ENCODE results near the gene LITAF. TPM values are rescaled to one million over a fixed set of nuclear protein-coding genes. Genes with fewer than 3 reads are reported as not detected.
"Not testable (repeated sequence)": the region's sequence is repeated elsewhere in the genome, so short reads cannot be mapped to it uniquely, and the experiment has no call there.

LITAF gene
- total RNA-seq, 1 experiment from 2014 or later: 0.63 TPM

DNA sequence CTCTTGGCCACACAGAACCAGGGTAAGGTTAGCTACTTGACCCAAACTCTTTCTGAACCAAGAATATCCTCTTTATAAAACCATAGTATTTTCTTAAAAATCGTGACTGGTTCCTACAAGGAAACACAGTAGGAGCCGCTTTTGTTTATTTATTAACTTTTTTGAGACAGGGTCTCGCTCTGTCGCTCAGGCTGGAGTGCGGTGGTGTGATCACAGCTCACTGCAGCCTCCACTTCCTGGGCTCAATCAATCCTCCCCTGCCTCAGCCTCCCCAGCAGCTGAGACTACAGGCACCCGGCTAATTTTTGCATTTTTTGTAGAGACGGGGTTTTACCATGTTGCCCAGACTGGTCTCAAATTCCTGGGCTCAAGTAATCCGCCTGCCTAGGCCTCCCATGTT, 14.7 kb upstream of the LITAF start:
- DNase-seq (ENCODE audit: low read depth): no peak

DNA sequence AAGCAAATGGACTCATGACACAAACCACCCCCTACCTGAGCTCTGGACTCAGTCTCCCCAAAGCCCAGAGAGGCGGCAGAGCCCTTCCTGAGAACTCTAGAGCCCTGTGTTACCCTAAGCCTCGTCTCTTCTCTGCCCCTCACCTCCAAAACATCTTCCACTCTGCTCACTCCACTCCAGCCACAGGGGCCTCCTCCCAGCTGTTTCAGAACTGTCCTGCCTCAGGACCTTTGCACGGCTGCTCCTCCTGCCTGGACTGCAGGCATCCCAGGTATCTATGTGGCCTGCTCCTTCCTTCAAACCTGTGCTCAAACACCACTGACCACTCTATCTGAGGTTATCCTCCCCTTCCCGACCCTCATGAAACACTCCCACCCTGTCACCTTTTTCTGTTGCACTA, 12.9 kb upstream of the LITAF start:
- DNase-seq (ENCODE audit: low read depth): no peak

DNA sequence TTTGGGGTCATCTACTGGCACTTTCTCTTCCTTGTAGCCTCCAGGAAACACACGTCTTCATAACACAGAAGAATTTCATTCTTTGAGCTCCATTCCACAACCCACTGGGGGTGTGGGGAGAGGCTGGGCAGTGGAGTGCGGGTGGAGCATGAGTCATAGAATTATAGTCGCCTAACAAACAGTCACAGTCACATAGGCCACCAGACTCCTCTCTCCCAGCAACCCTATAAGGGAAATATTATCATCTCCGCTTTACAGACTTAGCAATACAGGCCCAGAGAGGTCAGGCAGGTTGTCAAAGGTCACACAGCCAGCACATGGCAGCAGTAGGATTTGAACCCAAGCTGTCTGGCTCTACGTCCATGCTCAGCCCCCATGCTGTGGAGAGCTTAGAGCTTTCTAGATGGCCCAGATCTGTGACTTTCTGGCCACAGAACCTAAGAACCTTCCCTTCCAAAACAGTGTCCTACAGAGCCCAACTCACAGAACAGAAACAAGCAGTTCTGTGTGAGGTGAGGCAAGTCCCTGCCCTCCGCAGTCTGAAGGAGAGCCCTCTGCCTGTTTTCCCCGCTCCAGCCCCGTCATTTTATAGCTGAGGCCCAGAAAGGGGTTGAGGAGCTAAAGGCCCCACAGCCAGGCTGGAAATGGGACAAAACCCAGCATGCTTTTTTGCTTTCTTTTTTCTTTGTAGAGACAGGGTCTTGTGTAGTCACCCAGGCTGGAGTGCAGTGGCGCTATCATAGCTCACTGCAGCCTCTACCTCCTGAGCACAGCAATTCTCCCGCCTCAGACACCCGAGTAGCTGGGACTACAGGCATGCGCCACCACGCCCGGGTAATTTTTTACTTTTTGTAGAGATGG, 10.7 kb upstream of the LITAF start:
- no peak for DNase-seq (ENCODE audit: low read depth)

DNA sequence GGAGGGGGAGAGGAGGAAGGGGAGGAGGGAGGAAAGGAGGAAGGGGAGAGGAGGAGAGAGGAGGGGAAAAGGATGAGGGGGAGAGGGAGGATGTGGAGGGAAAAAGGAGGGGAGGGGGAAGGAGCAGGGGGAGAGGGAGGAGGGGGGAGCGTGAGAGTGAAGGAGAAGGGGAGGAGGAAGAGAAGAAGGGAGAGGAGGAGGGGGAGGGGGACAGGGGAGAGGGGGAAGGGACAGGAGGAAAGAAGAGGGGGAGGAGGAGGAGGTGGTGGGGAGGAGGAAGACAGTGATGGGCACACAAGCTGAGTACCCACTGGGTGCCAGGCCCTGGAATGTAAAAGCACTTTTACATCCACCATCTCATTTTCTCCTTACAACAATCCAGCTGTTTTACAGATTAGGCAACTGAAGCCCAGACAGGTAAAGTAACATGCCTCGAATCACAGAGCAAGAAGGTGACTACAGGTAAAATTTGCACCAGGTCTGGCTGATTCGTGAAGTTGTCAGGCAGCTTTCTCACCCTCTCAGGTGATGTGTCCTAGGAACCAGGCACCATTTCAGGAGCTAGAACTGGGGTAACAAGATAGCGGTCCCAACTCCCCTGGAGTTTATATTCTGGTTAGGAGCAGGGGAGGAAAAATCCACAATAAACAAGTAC, 10.0 kb upstream of the LITAF start:
- DNase-seq (ENCODE audit: low read depth): no peak

DNA sequence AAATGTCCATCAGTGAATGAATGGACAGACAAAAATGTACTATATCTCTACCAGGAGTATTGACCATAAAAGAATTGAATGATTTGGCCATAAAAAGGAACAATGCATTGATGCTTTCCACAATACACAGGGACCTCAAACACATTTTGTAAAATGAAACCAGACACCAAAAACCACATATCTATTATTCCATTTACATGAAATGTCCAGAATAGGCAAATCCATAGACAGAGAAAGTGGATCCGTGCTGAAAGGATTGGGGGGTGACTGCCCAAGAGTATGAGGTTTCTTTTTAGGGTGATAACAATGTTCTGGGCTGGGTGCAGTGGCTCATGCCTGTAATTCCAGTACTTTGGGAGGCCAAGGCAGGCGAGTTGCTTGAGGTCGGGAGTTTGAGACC, 6.9 kb upstream of the LITAF start:
- DNase-seq (ENCODE audit: low read depth): no peak

DNA sequence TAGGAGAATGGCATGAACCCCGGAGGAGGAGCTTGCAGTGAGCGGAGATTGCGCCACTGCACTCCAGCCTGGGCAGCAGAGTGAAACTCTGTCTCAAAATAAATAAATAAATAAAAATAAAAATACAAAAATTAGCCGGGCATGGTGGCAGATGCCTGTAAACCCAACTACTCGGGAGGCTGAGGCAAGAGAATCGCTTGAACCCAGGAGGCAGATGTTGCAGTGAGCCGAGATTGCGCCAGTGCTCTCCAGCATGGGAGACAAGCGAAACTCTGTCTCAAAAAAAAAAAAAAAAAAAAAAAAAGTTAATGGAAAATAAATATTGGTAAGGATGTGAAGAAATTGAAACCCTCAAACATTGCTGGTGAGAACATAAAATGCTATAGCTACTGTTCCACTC, 6.4 kb upstream of the LITAF start:
- not testable (repeated sequence) for DNase-seq (ENCODE audit: low read depth)

DNA sequence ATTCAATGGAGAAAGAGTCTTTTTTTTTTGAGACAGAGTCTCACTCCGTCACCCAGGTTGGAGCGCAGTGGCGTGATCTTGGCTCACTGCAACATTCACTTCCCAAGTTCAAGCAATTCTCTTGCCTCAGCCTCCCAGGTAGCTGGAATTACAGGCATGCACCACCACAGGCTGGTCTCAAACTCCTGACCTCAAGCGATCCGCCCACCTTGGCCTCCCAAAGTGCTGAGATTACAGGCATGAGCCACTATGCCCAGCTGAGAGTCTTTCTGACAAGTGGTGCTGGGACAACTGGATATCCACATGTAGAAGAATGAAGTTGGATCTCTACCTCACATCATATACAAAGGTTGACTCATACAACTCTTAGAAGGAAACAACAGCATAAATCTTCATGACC, 4.9 kb upstream of the LITAF start:
- not testable (repeated sequence) for DNase-seq (ENCODE audit: low read depth)

DNA sequence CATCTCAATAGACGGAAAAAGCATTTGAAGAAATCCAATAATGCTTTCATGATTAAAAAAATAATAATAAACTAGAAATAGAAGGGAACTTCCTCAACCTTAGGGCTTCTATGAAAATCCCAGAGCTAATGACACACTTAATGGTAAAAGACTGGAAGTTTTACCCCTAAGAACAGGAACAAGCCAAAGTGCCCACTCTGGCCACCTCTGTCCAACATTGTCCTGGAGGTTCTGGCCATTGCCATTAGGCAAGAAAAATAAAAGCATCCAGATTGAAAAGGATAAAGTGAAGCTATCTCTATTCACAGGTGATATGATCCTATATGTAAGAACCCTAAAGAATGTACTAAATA, 2.5 kb upstream of the LITAF start:
- no peak for DNase-seq (ENCODE audit: low read depth)

DNA sequence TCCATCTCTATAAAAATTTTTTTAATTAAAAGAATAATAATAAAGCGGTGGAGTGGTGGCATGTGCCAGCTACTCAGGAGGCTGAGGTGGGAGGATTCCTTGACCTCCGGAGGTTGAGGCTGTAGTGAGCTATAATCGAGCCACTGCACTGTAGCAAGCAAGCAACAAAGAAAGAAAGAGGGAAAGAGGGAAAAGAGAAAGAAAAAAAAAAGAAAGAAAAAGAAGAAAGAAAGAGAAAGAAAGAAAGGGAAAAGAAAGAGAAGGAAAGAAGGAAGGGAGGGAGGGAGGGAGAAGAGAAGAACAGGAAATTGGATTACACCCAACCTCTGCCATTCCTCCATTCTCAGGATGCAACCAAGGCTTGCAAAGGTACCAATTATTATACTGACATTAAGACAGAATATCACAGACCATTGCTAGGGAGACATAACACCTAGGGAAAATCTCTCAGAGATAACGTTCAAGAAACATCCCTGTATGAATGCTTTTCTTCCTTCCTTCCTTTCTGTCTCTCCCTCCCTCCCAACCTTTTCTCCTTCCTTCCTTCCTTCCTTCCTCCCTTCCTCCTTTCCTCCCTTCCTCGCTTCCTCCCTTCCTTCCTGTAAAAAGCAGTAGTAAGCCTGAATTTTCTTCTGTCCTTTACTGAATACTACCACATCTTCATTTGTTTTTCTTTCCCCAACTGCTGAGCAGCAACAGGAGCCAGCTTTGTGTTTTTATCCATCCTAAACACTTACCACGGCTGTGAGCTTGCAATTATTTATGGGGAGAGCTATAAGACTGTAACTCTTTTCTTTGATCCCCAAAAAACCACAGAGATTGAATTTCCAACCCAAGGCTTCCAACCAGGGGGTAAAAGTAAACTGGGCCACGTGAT, 1.8 kb upstream of the LITAF start:
- DNase-seq (ENCODE audit: low read depth): no peak

DNA sequence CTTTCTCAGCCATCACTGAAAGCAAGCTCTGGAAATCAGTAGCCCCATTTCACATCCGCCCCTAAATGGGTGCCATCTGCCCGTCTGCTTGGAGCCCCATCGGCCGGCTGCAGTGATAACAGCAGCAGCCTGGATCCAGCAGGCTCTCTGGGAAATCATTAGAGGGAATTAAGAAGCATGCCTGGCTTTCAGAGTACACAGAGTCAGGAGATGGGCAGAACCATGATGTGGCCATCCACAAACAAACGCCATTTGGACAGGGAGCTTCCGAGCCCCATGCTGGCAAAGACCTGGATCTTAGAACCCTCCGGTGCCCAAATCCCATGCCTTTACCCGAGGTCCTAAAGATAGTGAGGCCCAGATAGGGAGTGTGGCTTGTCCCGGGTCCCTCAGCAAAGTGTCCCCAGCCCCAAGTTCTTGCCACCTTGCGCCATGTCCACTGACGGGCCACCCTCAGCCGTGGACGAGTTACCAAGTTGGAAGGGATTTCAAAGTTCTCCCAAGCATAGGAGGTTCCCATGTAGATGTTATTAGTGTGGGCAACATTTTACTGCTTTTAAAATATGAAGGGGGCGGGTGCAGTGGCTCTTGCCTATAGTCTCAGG, 1.0 kb upstream of the LITAF start:
- DNase-seq (ENCODE audit: low read depth): no peak

DNA sequence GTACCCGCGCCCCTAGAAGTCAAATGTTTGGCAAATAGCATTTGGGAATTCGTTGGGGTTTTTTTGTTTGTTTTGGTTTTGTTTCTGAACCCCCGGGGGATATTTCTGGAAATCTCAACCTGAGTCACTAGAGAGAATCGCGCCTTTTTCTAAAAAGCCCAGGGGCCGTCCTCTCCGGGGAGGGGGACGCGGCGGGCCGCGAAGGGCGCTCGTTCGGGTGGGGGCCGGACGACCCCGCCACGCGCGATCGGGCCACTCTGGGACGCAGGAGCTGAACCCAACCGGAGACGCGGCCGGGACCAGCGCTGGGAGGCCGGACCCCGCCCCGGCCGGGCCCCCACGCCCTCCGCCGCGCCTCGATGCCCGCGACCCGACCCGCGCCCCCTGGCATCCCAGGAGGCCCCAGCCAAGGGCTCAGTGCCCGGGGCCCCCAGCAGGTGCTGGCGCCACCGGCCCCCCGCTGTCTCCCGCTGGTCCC, 302 bp downstream of the LITAF start:
- DNase-seq (ENCODE audit: low read depth): no peak

DNA sequence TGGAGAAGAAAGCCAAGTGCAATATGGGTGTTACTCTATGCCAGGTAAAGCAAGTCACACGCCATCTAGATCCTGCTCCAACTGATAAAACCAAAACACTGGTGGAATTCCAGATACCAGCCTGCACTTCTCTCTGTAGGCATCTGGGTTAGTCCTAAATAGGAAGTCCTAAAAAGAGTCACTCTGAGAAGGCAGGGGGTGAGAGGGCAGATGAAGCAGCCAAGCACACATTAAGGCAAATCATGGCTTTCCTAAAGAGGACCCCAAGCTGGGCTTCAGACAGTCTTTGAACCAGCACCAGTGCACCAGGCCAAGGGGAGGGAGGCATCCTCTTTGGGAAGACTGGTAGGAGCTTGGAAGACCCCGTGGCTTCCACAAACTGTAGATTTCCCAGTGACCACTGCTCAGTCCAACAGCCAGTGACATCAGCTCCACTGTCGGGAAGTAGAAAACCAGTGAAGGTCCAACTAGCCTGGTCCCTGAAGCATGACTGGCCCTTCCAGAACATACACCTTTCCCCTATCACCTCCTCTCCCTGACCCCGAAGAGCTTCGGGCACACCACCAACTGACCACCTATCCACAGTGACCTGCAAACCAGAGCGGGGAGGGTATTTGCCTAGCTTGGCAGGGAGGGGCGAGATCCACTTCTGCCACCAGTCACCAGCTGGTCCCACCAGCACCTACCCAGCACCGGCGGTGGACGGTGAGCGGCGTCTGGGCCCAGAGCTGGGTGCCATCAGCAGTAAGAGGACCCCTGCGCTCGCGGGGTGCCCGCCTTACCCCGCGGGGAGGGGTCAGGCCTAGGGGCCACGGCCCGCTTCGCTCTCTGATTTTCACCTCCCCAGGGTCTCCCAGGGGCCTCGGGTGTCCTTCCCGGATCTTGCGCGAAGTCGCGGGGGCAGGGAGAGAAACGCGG, 1.0 kb downstream of the LITAF start:
- DNase-seq (ENCODE audit: low read depth): no peak

DNA sequence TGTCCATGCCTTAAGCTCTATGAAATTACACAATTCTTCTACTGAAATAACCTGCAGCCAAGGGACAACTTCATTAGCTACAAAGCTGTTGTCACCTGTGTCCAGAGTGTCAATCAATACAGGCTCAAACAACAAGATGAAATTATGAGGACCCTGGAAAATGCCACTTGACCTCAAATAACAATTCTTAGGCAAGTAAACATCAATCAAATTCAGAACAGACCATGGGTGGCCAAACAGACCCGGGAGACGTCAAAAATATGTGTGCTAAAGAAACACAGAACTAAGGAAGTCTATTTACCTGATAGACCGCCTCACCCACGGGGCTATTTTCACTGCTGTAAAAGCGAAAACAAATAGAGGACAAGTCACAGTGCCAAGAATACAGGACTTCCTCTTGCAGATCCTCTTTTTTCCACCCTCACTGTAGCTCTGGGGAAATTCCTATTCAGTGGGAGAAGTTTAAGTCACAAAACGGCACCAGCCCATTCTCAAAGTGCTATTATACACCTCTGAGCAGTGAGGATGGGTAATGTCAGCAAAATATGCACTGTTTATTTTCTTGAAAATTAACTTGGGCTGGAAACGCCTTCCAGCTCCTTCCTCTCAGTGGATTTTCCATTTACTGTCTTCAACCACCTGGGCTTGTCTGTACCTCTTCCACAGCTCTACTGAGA, 2.7 kb downstream of the LITAF start:
- DNase-seq (ENCODE audit: low read depth): no peak

DNA sequence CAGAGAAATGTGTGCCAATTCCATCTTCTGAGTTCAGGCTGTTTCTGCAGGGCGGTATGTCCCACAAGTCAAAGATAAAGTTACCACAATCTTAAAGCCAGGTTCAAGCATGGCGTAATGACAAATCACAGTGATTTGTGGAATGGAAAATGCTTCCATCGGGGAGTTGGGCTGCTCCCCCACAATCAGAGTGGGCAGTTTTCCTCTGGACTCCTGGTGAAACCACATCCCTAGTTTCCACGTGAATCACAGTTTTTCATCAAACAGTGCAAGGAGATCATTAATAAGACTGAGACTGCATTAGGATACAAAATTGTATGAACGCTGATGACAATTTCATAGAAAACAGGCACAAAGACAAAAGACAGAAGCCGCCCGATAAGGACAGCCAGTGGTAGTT, 3.6 kb downstream of the LITAF start:
- DNase-seq (ENCODE audit: low read depth): no peak

DNA sequence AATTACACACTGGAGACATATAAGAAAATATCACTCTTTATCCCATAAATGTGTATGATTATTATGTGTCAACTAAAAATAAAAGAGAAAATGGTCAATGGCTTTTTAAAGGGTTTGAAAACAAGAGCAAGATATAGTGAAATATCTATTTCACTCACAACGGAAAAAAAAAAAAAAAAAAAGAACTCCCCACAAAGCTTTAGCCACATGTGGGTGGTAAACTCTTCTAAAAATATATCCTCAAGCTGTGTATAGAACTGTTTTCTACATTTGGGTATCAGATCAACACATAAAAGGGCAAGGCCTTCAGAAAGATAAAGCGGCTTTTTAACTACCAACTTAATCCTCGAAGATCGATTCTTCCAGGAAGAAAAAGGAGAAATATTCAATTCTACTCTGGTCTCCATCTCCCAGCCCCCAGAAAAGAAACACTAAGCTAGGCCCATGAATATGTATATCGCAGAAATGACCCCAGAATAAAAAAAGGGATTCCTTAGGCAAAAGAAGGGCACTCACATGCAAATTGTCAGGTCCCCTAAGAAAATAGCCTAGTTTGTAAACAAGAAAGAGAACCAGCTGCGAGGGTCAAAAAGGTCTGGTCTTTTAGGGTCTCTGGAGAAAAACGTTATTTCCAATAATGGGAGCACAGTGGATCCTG, 4.4 kb downstream of the LITAF start:
- no peak for DNase-seq (ENCODE audit: low read depth)

DNA sequence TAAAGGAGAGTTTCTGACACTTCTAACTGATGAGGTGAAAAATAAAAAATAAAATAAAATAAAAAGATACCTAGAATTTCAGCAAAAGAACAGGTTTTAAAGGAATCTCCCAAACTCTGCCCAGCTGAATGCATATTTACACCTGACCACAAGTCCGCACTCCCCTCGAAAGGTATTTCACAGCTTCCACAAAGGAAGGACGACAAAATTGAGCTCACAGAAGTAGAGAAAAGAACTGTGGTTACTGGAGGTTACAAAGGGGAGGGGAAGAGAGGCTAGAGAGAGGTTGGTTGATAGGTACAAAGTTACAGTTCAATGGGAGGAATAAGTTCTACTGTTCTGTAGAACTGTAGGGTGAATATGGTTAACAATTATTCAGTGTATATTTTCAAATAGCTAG, 5.0 kb downstream of the LITAF start:
- no peak for DNase-seq (ENCODE audit: low read depth)

DNA sequence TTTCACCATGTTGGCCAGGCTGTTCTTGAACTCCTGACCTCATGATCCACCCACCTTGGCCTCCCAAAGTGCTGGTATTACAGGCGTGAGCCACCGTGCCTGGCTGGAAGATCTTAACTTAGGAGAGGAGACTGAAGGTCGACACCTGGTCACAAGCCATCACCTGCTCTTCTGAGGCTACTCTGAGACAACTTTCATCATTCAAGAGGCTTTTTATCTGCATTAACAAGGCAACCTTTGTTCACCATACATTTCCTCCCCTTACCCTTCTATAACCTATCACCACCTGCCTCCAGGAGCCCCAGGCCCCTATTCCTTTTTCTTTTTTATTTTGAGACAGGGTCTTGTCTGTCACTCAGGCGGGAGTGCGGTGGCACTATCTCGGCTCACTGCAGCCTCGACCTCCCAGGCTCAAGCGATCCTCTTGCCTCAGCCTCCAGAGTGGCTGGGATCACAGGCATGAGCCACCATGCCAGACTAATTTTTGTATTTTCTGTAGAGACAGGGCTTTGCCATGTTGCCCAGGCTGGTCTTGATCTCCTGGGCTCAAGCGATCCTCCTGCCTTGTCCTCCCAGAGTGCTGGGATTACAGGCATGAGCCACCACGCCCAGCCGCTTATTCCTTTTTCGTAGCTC, 6.2 kb downstream of the LITAF start:
- no peak for DNase-seq (ENCODE audit: low read depth)

DNA sequence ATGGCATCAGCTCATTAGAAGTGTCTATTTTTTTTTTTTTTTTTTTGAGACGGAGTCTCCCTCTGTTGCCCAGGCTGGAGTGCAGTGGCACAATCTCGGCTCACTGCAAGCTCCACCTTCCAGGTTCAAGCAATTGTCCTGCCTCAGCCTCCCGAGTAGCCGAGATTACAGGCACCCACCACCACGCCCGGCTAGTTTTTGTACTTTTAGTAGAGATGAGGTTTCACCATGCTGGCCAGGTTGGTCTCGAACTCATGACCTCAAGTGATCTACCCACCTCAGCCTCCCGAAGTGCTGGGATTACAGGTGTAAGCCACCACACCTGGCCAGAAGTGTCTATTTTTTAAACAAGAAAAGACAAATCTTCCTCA, 9.4 kb downstream of the LITAF start:
- DNase-seq (ENCODE audit: low read depth): not testable (repeated sequence)
